ENCODE measurements around the gene MRPL54. TPM values are rescaled to one million over a fixed set of nuclear protein-coding genes. Genes with fewer than 3 reads are reported as not detected.

The MRPL54 gene
- total RNA-seq (2022) = 85.0 and 85.7 TPM in 2 replicates
- Bru-seq, nascent RNA = percentile 61 among the genes with signal in this experiment
- BruChase-seq, experiment 1, labeled RNA remaining after a 6-hour chase = percentile 68 among the genes with signal in this experiment
- percentile 53 among the genes with signal in this experiment for BruChase-seq, experiment 2, labeled RNA remaining after a 2-hour chase
- long read RNA-seq, transcript MRPL54-201 (3 exons, 626 nt) = major isoform, 55 of 56 reads
- long read RNA-seq, partial matches to known transcripts = 1 of 56 reads
- long read RNA-seq, other reads (novel, unspliced or antisense) = 0 of 56 reads

- H3K9me3 Mint-ChIP-seq (ENCODE audit: unreplicated experiment) = no peaks in the 10 kb centered on the region
- H3K4me1 Mint-ChIP-seq (ENCODE audit: insufficient read depth, unreplicated experiment) = peaks cover 6% of the 10 kb centered on the region
- ChIA-PET CTCF (interaction anchor here (0.6 to 2.4 kb wide), 10 partner anchors 10 to 631 kb away, joined by 3 to 11 read pairs (median 4); no protein-coding TSS in a partner anchor), POLR2A (interaction anchor here (0.6 to 3.5 kb wide), 26 partner anchors 8 to 1287 kb away, joined by 3 to 33 read pairs (median 4); partner anchors contain the start of genes CHAF1A, DAPK3, EEF2 and GADD45B)
- BruUV-seq (replicated peaks) = TSS peak; percentile 92
- intact Hi-C loops (cut with micrococcal nuclease) = loop anchor here (10.0 kb wide), 1 partner anchor 62 kb away; no protein-coding TSS in a partner anchor
- H3K27ac Mint-ChIP-seq (ENCODE audit: low read depth, unreplicated experiment) = peak within 1 kb of the TSS; percentile 98
- H3K36me3 Mint-ChIP-seq (ENCODE audit: insufficient read depth, unreplicated experiment) = peaks cover 31% of the 10 kb centered on the region
- peak within 1 kb of the TSS; percentile 92 for H3K4me3 Mint-ChIP-seq (ENCODE audit: unreplicated experiment)
- no peak for TF ChIP-seq CTCF (IDR thresholded peaks at IDR 0.05; ENCODE audit: unreplicated experiment)
- no peaks in the 10 kb centered on the region for H3K27me3 Mint-ChIP-seq (ENCODE audit: insufficient read depth, unreplicated experiment)
- DNase-seq (ENCODE audit: unreplicated experiment) = peak; percentile 100
Observed at GRCh38 chr19:3762501-3763459, at the start of gene MRPL54. Gene MRPL54 (plus strand): TSS chr19:3762682. CDS start chr19:3762701, 19 bp downstream.

GRCh38 chr19:3716147-3716668 is 46.3 kb upstream of the MRPL54 start:
- TF ChIP-seq CTCF (IDR thresholded peaks at IDR 0.05; ENCODE audit: unreplicated experiment) = no peak
- Mint-ChIP-seq H3K27me3 (ENCODE audit: insufficient read depth, unreplicated experiment) (peaks cover 3% of the 10 kb centered on the region), H3K36me3 (ENCODE audit: insufficient read depth, unreplicated experiment) (no peaks in the 10 kb centered on the region), H3K9me3 (ENCODE audit: unreplicated experiment) (no peaks in the 10 kb centered on the region), H3K27ac (ENCODE audit: low read depth, unreplicated experiment) (no peak overlapping the region), H3K4me1 (ENCODE audit: insufficient read depth, unreplicated experiment) (peaks cover 7% of the 10 kb centered on the region), H3K4me3 (ENCODE audit: unreplicated experiment) (no peak overlapping the region)
- ChIA-PET POLR2A (no interaction called here), CTCF (interaction anchor here (0.9 to 1.3 kb wide), 2 partner anchors 16 to 132 kb away, joined by 3 to 4 read pairs; partner anchors contain the start of gene PIP5K1C)
- no peak for DNase-seq (ENCODE audit: unreplicated experiment)
- intact Hi-C loops (cut with micrococcal nuclease) = no loop called here
- BruUV-seq (replicated peaks) = no TSS peak

- Mint-ChIP-seq H3K9me3 (ENCODE audit: unreplicated experiment) (no peaks in the 10 kb centered on the region), H3K27ac (ENCODE audit: low read depth, unreplicated experiment) (no peak overlapping the region), H3K4me1 (ENCODE audit: insufficient read depth, unreplicated experiment) (peaks cover 2% of the 10 kb centered on the region), H3K36me3 (ENCODE audit: insufficient read depth, unreplicated experiment) (no peaks in the 10 kb centered on the region), H3K4me3 (ENCODE audit: unreplicated experiment) (no peak overlapping the region), H3K27me3 (ENCODE audit: insufficient read depth, unreplicated experiment) (peaks cover 11% of the 10 kb centered on the region)
- ChIA-PET POLR2A (interaction anchor here (1.2 kb wide), 1 partner anchor 35 kb away, joined by 4 read pairs; no protein-coding TSS in a partner anchor), CTCF (no interaction called here)
- no peak for DNase-seq (ENCODE audit: unreplicated experiment)
- TF ChIP-seq CTCF (IDR thresholded peaks at IDR 0.05; ENCODE audit: unreplicated experiment) = no peak
- BruUV-seq (replicated peaks) = no TSS peak
- intact Hi-C loops (cut with micrococcal nuclease) = no loop called here
Observed at GRCh38 chr19:3719868-3720267, 42.6 kb upstream of the MRPL54 start.
